Activated naive CD4-positive, alpha-beta T cell treated with anti-CD3 and anti-CD28 coated beads for 36 hours (primary cell): Measurements from ENCODE around the gene DGKB. TPM values are rescaled to one million over a fixed set of nuclear protein-coding genes. Genes with fewer than 3 reads are reported as not detected.

ENCODE experiments used
- CTCF ChIA-PET: fragments of 350-600 bp; sonication (Branson Sonifier 250); formaldehyde crosslinking; loops from one replicate; lab custom pipeline; 2021; ENCODE audit warnings: antibody characterized with exemption; lab: Charles Lee
- DNase-seq: peaks from one replicate; pipeline ENCODE4 v3.0.0-alpha.2; 2020
- H3K27ac Mint-ChIP-seq: one replicate; pipeline ENCODE4 v1.8.0; 2021; ENCODE audit warnings: mild to moderate bottlenecking, mixed read lengths
- H3K27me3 Mint-ChIP-seq: one replicate; pipeline ENCODE4 v1.8.0; 2021; ENCODE audit warnings: low read depth, mixed read lengths
- H3K36me3 Mint-ChIP-seq: one replicate; pipeline ENCODE4 v1.8.0; 2021; ENCODE audit warnings: low read depth, mixed read lengths
- H3K4me1 Mint-ChIP-seq: one replicate; pipeline ENCODE4 v1.8.0; 2021; ENCODE audit warnings: low read depth, mixed read lengths
- H3K4me3 Mint-ChIP-seq: one replicate; pipeline ENCODE4 v1.8.0; 2021; ENCODE audit warnings: mild to moderate bottlenecking, moderate library complexity, mixed read lengths
- H3K9me3 Mint-ChIP-seq: one replicate; pipeline ENCODE4 v1.8.0; 2021; ENCODE audit warnings: mixed read lengths
- intact Hi-C: fragments of 100-400 bp; cut with micrococcal nuclease; formaldehyde crosslinking; loops from one replicate; pipeline ENCODE4 v1.15.1; 2023
- total RNA-seq, 2 experiments: library from RNA; stranded (reverse); gene quantifications; one replicate each; pipeline ENCODE4 v1.2.3, GENCODE V29; 2021

The DGKB gene
- total RNA-seq, 2 experiments from 2014 or later = not detected

DNA sequence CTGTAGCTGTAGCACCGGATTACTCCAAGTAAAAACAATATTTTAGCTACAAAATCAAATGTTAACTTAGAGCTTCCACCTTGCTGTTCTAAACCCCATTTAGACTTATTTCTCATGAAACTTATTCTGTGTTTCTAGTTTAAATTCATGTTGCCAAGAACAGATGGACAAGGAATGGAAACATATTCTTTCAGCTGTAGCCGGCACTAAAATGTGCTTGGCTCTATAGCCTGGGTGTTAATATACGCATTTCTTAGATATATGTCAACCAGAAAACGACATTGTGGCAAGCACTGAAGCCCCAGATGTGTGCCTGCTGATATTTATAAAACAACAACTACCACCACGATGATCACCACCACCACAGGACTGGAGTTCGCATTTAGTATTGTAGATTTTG lies 722.8 kb downstream of the DGKB start:
- H3K9me3 Mint-ChIP-seq = peaks cover 1% of the 10 kb centered on the region
- intact Hi-C loops = no loop called here
- CTCF ChIA-PET = no interaction called here
- no peaks in the 10 kb centered on the region for H3K36me3 Mint-ChIP-seq
- H3K27ac Mint-ChIP-seq = no peak overlapping the region
- no peaks in the 10 kb centered on the region for H3K4me1 Mint-ChIP-seq
- H3K4me3 Mint-ChIP-seq = no peak overlapping the region
- no peak for DNase-seq
- H3K27me3 Mint-ChIP-seq = no peaks in the 10 kb centered on the region

DNA sequence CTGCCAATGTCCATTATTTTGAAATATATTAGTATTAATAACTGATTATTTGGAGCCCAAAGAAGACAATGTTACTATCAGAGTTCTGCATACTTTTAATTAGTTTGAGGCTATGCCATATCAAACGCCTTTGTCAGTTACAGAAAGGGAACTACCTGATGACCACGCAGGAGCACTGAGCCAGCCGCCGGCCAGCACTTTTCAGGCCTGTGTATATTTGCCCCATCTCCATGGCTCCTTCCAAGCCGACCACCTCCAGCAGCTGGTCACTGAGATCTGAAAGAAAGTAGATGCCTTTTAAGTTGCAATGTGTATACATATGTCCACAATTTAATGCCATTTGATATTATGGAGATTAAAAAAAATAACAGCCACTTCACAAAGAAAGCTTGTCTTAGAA lies 724.7 kb downstream of the DGKB start:
- Mint-ChIP-seq H3K27me3 (no peaks in the 10 kb centered on the region), H3K4me3 (no peak overlapping the region), H3K9me3 (peaks cover 3% of the 10 kb centered on the region), H3K36me3 (no peaks in the 10 kb centered on the region), H3K4me1 (no peaks in the 10 kb centered on the region), H3K27ac (no peak overlapping the region)
- intact Hi-C loops = no loop called here
- CTCF ChIA-PET = no interaction called here
- no peak for DNase-seq

DNA sequence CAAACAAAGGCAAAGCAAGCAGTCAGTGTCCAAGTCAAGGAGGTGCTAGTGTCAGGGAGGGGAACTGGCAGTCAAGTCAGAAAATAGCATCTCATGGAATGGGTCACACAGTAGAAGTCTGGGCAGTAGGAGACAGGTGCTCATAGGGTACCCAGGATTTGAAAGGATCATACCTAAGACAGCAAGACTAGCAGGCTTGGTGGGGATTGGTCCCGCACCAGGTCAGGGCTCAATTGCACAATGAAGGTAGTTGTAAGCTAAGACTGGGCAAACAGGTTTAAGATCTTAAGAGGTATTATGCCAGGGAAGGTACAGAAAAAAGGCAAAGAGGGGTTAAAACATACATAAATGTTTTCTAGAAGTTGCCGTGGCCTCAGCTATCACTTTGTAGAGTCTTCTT lies 731.7 kb downstream of the DGKB start:
- H3K4me1 Mint-ChIP-seq = no peaks in the 10 kb centered on the region
- DNase-seq = no peak
- peaks cover 1% of the 10 kb centered on the region for H3K36me3 Mint-ChIP-seq
- intact Hi-C loops = no loop called here
- peaks cover 18% of the 10 kb centered on the region for H3K9me3 Mint-ChIP-seq
- CTCF ChIA-PET = no interaction called here
- H3K27ac Mint-ChIP-seq = no peak overlapping the region
- H3K27me3 Mint-ChIP-seq = no peaks in the 10 kb centered on the region
- H3K4me3 Mint-ChIP-seq = no peak overlapping the region

DNA sequence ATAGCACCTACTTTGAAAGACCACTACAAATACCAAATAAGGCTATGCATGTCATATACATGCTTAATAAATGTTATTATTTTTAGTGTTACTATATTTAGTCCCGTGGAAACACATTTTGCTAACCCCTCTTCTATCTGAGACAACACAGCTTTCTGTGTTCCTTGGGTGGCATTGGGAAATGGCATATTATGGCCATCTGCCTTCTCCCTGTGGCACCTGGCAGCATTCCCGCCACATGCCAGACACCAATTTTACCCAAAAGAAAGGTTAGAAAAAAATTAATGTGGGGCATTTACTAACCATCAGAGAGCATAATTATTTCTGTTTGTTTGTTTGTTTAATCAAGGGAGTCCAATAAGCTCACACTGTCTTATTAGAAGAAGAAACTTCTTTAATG lies 744.4 kb downstream of the DGKB start:
- intact Hi-C loops = no loop called here
- H3K27ac Mint-ChIP-seq = no peak overlapping the region
- H3K9me3 Mint-ChIP-seq = peaks cover 7% of the 10 kb centered on the region
- H3K4me3 Mint-ChIP-seq = no peak overlapping the region
- no peaks in the 10 kb centered on the region for H3K36me3 Mint-ChIP-seq
- H3K4me1 Mint-ChIP-seq = no peaks in the 10 kb centered on the region
- no peaks in the 10 kb centered on the region for H3K27me3 Mint-ChIP-seq
- CTCF ChIA-PET = no interaction called here
- DNase-seq = no peak

DNA sequence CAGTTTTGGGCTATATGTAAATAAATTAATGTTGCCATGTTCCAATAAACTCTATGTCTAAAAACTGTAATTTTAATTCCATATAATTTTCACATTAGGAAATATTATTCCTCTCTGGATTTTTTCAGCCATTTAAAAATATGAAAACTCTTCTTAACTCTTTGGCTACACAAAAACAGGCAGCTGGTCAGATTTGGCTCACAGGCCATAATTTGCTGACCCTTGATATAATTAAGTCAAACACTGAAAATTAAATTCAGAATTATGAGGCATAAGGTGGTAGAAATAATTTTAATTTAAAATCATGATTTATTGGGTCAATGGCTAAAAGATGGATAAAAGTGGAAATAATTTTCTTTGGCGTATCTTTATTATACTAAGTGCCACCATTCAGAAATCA lies 746.1 kb downstream of the DGKB start:
- intact Hi-C loops = no loop called here
- peaks cover 7% of the 10 kb centered on the region for H3K9me3 Mint-ChIP-seq
- CTCF ChIA-PET = interaction anchor here (0.6 kb wide), 1 partner anchor 42 kb away, joined by 3 read pairs; no protein-coding TSS in a partner anchor
- no peak overlapping the region for H3K27ac Mint-ChIP-seq
- no peaks in the 10 kb centered on the region for H3K4me1 Mint-ChIP-seq
- no peaks in the 10 kb centered on the region for H3K27me3 Mint-ChIP-seq
- no peak overlapping the region for H3K4me3 Mint-ChIP-seq
- DNase-seq = no peak
- H3K36me3 Mint-ChIP-seq = no peaks in the 10 kb centered on the region

DNA sequence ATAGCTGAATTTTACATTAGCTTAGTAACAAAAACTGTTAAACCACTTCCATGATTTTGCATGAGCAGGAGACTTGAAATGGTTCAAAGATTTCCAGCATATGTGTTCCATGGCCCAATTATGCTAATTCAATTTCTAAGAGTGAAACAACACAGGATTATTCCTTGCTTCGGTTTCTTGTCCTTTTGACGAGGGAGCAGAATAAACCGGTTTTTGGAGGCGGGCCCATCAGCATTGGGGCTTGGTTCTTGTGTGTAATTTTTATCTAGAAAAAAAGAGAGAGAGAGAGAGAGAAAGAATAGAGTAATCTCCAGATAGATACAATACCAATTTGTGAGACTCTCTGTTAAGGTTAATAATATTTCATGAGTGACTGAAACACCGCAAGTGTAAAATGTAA lies 753.6 kb downstream of the DGKB start:
- Mint-ChIP-seq H3K4me1 (no peaks in the 10 kb centered on the region), H3K27me3 (no peaks in the 10 kb centered on the region), H3K4me3 (no peak overlapping the region), H3K9me3 (no peaks in the 10 kb centered on the region), H3K27ac (no peak overlapping the region), H3K36me3 (no peaks in the 10 kb centered on the region)
- CTCF ChIA-PET = no interaction called here
- intact Hi-C loops = no loop called here
- no peak for DNase-seq

DNA sequence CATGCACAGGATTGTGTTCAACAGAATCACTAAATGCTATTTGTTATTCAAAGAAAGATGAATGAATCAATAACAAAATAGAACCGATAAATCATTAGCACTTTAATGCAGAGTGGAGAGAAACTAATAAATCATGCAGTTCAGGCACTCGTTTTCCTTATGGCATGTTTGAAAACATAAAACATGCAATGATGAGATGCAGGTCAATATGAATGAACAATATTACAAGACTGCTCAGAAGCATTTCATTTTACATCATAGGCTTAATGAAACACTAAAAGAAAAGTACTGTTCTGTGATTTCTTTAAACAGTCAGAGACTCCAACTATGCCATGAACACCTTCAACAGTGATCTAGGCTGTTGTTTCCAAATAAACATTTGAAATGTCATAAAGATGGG lies 755.0 kb downstream of the DGKB start:
- DNase-seq = no peak
- Mint-ChIP-seq H3K4me3 (no peak overlapping the region), H3K9me3 (no peaks in the 10 kb centered on the region), H3K36me3 (no peaks in the 10 kb centered on the region), H3K4me1 (no peaks in the 10 kb centered on the region), H3K27ac (no peak overlapping the region), H3K27me3 (no peaks in the 10 kb centered on the region)
- CTCF ChIA-PET = no interaction called here
- intact Hi-C loops = no loop called here

DNA sequence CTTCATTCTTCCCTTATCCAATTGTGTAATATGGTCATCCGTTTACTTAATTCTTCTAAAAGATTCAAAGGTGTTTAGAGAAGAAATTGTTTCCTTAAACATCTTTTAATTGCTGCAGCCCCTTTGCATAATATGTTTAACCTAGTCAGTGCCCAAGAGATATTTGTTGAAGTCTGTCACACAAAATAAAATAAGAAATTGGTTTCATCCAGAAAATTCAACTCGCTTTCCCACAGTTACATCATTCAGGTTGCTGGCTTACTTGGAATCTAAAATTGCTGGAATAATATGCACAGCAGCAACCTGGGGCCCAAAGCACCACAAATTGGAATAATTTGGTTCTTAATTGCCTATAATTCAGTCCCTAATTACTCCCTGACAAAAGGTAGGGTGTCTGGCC lies 758.0 kb downstream of the DGKB start:
- no peaks in the 10 kb centered on the region for H3K36me3 Mint-ChIP-seq
- no peak for DNase-seq
- H3K4me1 Mint-ChIP-seq = no peaks in the 10 kb centered on the region
- no peak overlapping the region for H3K27ac Mint-ChIP-seq
- intact Hi-C loops = no loop called here
- H3K27me3 Mint-ChIP-seq = no peaks in the 10 kb centered on the region
- no peaks in the 10 kb centered on the region for H3K9me3 Mint-ChIP-seq
- no peak overlapping the region for H3K4me3 Mint-ChIP-seq
- CTCF ChIA-PET = no interaction called here

DNA sequence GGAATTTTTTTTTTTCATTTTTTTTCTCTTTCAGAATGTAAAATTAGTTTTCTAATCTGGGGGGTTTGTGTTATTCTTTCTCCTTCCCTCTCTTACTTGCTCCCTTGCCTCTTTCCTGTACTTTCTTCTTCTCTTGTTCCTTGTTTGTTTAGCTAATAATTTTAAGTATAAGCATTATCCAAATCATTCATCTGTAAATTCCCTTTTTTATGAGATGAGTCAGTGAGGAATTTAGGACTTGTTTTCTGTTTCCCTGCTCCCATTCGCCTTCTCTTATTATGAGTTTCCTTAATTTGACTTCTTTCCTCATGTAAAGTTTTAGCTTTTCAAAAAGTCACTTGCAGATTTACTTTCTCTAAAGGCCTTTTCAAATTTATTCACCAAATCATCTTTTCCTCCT lies 758.4 kb downstream of the DGKB start:
- intact Hi-C loops = no loop called here
- DNase-seq = no peak
- Mint-ChIP-seq H3K9me3 (no peaks in the 10 kb centered on the region), H3K27me3 (no peaks in the 10 kb centered on the region), H3K36me3 (no peaks in the 10 kb centered on the region), H3K4me1 (no peaks in the 10 kb centered on the region), H3K27ac (no peak overlapping the region), H3K4me3 (no peak overlapping the region)
- CTCF ChIA-PET = interaction anchor here (0.7 kb wide), 1 partner anchor 956 kb away, joined by 3 read pairs; no protein-coding TSS in a partner anchor

DNA sequence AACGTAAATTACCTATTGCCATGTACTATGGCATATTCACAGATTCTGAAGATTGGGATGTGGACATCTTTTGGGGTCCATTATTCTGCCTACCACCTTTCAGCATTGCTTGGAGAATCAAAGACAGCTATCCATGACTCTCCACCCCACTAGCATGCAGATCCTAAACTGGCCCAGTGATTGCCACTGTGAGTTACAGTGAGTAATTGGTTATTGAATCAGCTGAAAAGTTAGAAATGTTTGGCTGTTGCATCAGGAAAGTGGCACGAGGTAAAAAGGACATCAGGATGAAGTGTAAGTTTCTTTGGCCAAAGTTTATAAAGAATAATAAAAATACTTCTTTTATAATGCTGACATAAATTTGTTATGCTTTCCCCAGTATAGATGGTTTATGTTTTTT lies 764.9 kb downstream of the DGKB start:
- no peak overlapping the region for H3K4me3 Mint-ChIP-seq
- H3K27ac Mint-ChIP-seq = no peak overlapping the region
- H3K4me1 Mint-ChIP-seq = no peaks in the 10 kb centered on the region
- intact Hi-C loops = no loop called here
- H3K36me3 Mint-ChIP-seq = no peaks in the 10 kb centered on the region
- H3K9me3 Mint-ChIP-seq = peaks cover 2% of the 10 kb centered on the region
- CTCF ChIA-PET = no interaction called here
- H3K27me3 Mint-ChIP-seq = no peaks in the 10 kb centered on the region
- DNase-seq = no peak

DNA sequence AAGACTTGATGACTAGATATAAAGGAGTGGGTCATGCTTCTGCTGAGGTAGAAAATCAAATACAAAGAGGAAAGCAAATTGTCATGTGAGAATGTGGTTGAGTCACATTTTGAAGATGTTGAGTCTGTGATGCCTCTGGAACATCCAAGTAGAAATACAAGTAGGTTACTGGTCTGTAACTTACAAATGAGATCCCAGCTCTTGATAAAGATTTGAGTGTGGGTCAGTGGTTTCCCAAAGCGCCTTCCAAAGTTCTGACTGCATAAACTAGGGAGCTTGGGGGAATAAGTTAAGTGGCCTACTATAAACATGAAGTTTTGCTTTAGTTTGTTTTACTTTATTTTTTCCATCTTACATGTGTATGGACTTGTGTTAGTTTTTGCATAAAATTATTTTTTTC lies 768.8 kb downstream of the DGKB start:
- Mint-ChIP-seq H3K9me3 (peaks cover 2% of the 10 kb centered on the region), H3K27ac (no peak overlapping the region), H3K4me1 (no peaks in the 10 kb centered on the region), H3K4me3 (no peak overlapping the region), H3K36me3 (no peaks in the 10 kb centered on the region), H3K27me3 (no peaks in the 10 kb centered on the region)
- no peak for DNase-seq
- intact Hi-C loops = no loop called here
- CTCF ChIA-PET = no interaction called here

DNA sequence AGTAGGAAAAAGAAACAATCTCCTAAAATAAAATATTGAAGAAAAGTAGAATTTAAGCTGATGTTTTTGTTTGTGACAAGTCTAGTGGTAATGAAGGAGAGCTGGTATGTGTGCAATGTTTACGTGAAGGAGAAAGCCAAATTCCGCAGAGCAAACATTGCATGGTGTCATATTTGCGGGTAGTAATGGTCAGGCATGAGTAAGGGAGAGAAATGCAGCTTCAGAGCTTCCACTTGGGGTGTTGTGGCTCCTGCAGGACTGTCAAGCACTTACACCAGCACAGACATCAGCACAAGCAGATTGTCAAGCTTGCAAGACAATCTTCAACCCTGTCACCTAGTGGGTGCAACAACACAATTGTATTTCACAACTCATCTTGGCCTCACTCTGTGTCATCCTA lies 776.6 kb downstream of the DGKB start:
- H3K4me1 Mint-ChIP-seq = no peaks in the 10 kb centered on the region
- H3K27me3 Mint-ChIP-seq = no peaks in the 10 kb centered on the region
- H3K27ac Mint-ChIP-seq = no peak overlapping the region
- DNase-seq = no peak
- CTCF ChIA-PET = no interaction called here
- intact Hi-C loops = no loop called here
- no peak overlapping the region for H3K4me3 Mint-ChIP-seq
- H3K36me3 Mint-ChIP-seq = no peaks in the 10 kb centered on the region
- no peaks in the 10 kb centered on the region for H3K9me3 Mint-ChIP-seq

DNA sequence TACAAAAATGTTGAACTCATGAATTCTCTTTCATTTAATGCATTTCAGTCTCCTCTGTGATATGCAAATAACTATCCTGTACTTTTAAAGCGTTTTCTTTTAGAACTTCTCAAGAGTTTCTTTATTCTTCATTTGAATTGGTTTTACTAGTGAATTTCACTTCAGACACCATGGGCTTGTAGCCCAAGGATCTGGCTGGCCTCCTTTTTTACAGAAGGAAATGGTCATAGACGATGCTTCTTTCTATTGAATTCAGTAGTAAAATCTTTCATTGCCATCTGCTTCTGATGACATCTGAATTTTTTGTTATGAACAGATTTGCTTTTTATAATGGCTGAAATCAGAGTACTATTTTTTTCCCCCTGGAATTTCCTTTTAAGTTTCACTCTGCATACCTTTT lies 777.8 kb downstream of the DGKB start:
- no peak overlapping the region for H3K27ac Mint-ChIP-seq
- CTCF ChIA-PET = no interaction called here
- H3K4me1 Mint-ChIP-seq = no peaks in the 10 kb centered on the region
- DNase-seq = no peak
- intact Hi-C loops = no loop called here
- H3K4me3 Mint-ChIP-seq = no peak overlapping the region
- H3K9me3 Mint-ChIP-seq = no peaks in the 10 kb centered on the region
- H3K27me3 Mint-ChIP-seq = no peaks in the 10 kb centered on the region
- H3K36me3 Mint-ChIP-seq = no peaks in the 10 kb centered on the region

DNA sequence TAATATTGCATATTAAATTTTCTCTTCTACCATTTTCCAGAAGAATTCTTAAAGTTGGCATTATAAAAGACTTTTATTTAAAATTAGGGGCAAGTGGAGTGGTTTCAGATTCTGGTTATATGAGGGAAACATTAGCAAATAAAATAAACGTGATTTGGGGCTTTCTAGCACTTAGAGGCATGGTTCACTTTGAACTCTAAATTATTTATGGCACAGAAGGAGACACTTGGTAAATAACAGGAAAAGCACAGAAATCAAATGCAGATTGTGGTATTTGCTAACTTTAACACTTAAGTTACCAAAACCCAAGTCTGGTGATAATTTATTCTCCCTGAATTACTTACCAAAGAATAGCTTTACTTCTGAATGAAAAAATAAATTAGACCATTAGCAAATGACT lies 778.6 kb downstream of the DGKB start:
- CTCF ChIA-PET = no interaction called here
- Mint-ChIP-seq H3K27ac (no peak overlapping the region), H3K27me3 (no peaks in the 10 kb centered on the region), H3K4me1 (no peaks in the 10 kb centered on the region), H3K4me3 (no peak overlapping the region), H3K9me3 (no peaks in the 10 kb centered on the region), H3K36me3 (no peaks in the 10 kb centered on the region)
- no peak for DNase-seq
- intact Hi-C loops = no loop called here
